Dedifferentiated amniotic fluid mesenchymal stem cell (primary cell): Measurements from ENCODE around the gene ZFP92.
A peak's percentile ranks its signal among the peaks of the same experiment; 100 is the strongest.

Source experiments
- DNase-seq: peaks from one replicate; pipeline ENCODE4 v3.0.0-alpha.2; 2016; ENCODE audit errors: extremely low spot score

ZFP92 gene

GRCh38 chrX:153455571-153455970 is 44.3 kb downstream of the ZFP92 start:
- no peak for DNase-seq

- no peak for DNase-seq
Measured at GRCh38 chrX:153456161-153456560, 44.9 kb downstream of the ZFP92 start.

- no peak for DNase-seq
Measured at GRCh38 chrX:153456704-153457103, 45.4 kb downstream of the ZFP92 start.

GRCh38 chrX:153457136-153457825 is 46.0 kb downstream of the ZFP92 start:
- DNase-seq, result no peak

- no peak for DNase-seq
Measured at GRCh38 chrX:153457827-153458466, 46.7 kb downstream of the ZFP92 start.

GRCh38 chrX:153458476-153458875 is 47.2 kb downstream of the ZFP92 start:
- DNase-seq, result no peak

- DNase-seq, result peak; percentile 30
Measured at GRCh38 chrX:153459986-153460385, 48.7 kb downstream of the ZFP92 start.

- peak; percentile 32 for DNase-seq
Measured at GRCh38 chrX:153460826-153461225, 49.6 kb downstream of the ZFP92 start.
